Central memory CD4-positive, alpha-beta T cell (primary cell): ENCODE data around the gene DNM1.
"Not testable (repeated sequence)": the region's sequence is repeated elsewhere in the genome, so short reads cannot be mapped to it uniquely, and the experiment has no call there.

Source experiments
- DNase-seq: peaks from one replicate; pipeline ENCODE4 v3.0.0; 2022

Gene DNM1

GRCh38 chr9:128253140-128253990, 50.2 kb downstream of the DNM1 start:
- no peak for DNase-seq

GRCh38 chr9:128253991-128254346, 50.8 kb downstream of the DNM1 start:
- DNase-seq = no peak

GRCh38 chr9:128254362-128254761, 51.2 kb downstream of the DNM1 start:
- no peak for DNase-seq

GRCh38 chr9:128254855-128255759, 51.9 kb downstream of the DNM1 start:
- DNase-seq = peak; percentile 21

GRCh38 chr9:128257086-128257825, 54.1 kb downstream of the DNM1 start:
- DNase-seq = no peak

- no peak for DNase-seq
Observed at GRCh38 chr9:128257907-128258306, 54.7 kb downstream of the DNM1 start.

GRCh38 chr9:128258326-128258725, 55.1 kb downstream of the DNM1 start:
- DNase-seq = no peak

GRCh38 chr9:128259156-128259555, 56.0 kb downstream of the DNM1 start:
- no peak for DNase-seq

- DNase-seq = no peak
Observed at GRCh38 chr9:128260340-128260739, 57.2 kb downstream of the DNM1 start.

GRCh38 chr9:128262687-128263086, 59.5 kb downstream of the DNM1 start:
- DNase-seq = no peak

GRCh38 chr9:128265348-128265847, 62.2 kb downstream of the DNM1 start:
- no peak for DNase-seq

- no peak for DNase-seq
Observed at GRCh38 chr9:128266868-128267590, 63.9 kb downstream of the DNM1 start.

GRCh38 chr9:128271112-128271511, 67.9 kb downstream of the DNM1 start:
- DNase-seq = no peak

- DNase-seq = no peak
Observed at GRCh38 chr9:128271512-128271911, 68.3 kb downstream of the DNM1 start.

- no peak for DNase-seq
Observed at GRCh38 chr9:128274245-128274644, 71.1 kb downstream of the DNM1 start.

- no peak for DNase-seq
Observed at GRCh38 chr9:128275198-128276007, 72.2 kb downstream of the DNM1 start, which contains the start of gene GOLGA2. TSS of gene GOLGA2 (minus strand) at chr9:128276007. CDS start at chr9:128275976, 31 bp downstream.

- DNase-seq = peak; percentile 100
Observed at GRCh38 chr9:128276008-128276573, 72.9 kb downstream of the DNM1 start, which contains the start of gene SWI5. TSS of gene SWI5 (plus strand) at chr9:128276276.

- no peak for DNase-seq
Observed at GRCh38 chr9:128276574-128277270, 73.5 kb downstream of the DNM1 start.

- not testable (repeated sequence) for DNase-seq
Observed at GRCh38 chr9:128279088-128280073, 76.2 kb downstream of the DNM1 start.
